ENCODE measurements around the gene FOXL2NB.

Gene FOXL2NB

GRCh38 chr3:138933068-138933668 lies 13.8 kb upstream of the FOXL2NB start:
- no peak for DNase-seq

DNA sequence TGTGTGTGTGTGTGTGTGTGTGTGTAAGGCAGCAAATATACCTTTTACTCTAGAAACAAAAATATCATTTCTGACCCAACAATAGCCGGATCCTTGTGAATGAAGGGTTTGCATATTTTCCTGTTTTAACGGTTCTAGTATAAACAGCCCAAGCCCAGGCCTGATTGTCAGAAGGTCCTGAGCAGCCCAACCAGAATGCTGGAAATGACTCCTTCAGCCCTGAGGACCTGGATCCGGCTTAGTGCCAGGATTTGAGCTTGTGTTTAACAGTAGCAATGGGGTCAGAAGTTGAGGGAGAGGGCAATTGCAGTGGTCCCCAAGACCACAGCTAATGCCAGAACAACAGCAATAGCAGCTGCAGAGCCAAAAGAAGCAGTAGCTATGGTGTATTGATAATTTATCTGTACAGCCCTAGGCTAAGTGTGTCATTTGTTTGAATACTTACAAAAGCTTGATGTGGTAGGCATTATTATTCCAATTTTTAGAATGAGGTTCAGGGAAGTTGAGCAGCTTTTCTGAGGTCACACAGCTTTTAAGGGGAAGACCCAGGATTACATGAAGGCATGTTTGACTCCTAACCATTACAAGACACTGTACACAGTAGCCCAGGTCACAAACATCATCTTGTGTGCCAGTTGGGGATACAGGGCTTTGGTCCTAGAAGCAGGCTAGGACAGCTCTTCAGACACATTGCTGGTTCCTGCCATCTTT lies 12.9 kb upstream of the FOXL2NB start:
- DNase-seq, result no peak

- DNase-seq, result no peak
Measured at GRCh38 chr3:138935505-138935862, 11.5 kb upstream of the FOXL2NB start.

GRCh38 chr3:138935863-138936740 lies 10.9 kb upstream of the FOXL2NB start:
- DNase-seq, result peak; percentile 81

GRCh38 chr3:138936741-138937689 lies 10.0 kb upstream of the FOXL2NB start:
- DNase-seq, result no peak

DNA sequence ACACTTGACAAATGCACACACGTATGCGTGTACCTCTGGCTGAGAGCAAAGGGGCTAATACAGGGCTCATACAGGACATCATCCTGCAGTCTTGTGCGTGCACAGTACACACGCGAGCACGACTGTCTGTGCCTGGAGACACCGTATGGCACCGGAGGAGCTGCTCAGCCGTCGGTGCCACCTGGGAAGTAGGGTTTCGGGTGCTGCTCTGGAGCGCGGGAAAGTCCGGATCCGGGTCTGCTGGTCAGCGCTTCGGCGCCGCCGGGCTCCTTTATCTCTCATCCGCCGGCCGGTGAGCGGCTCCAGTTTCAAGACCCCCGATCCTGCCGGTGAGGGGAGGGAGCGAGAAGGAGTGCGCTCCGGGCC lies 9.3 kb upstream of the FOXL2NB start:
- no peak for DNase-seq

GRCh38 chr3:138938056-138938876 lies 8.8 kb upstream of the FOXL2NB start:
- no peak for DNase-seq

GRCh38 chr3:138938877-138939560 lies 8.0 kb upstream of the FOXL2NB start:
- no peak for DNase-seq

DNA sequence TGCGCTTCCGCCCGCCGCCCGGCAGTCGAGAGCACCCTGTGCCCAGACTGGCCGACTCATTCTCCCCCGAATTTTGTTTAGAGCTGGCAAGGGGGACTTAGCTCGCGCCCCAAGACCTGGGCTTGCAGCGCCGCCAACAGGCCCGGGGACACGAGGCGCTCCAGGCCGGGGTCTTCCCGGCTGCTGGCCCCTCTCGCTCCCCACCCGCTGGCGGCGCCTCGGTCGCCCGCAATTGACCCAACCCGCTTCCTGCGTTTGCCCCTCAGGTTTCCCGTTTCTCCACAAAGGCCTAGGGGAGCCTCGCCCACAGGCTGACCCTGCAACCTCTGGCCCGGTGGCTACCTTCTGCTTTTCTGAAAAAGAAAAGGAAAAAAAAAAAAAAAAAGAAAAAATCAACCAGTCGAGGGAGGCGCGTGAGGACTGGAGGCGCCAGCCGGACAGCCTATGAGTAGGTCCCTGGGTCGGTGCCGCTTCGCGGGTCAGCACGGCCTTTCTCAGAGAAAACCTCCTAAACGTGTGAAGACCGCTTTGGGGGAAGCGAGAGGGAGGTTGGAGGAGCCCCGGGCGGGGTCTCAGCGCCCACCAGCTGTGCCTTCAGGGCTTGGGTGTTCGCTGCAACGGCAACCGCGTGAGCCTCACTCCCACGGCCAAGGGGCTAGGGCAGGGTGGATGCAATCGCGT lies 7.3 kb upstream of the FOXL2NB start:
- DNase-seq, result no peak

DNA sequence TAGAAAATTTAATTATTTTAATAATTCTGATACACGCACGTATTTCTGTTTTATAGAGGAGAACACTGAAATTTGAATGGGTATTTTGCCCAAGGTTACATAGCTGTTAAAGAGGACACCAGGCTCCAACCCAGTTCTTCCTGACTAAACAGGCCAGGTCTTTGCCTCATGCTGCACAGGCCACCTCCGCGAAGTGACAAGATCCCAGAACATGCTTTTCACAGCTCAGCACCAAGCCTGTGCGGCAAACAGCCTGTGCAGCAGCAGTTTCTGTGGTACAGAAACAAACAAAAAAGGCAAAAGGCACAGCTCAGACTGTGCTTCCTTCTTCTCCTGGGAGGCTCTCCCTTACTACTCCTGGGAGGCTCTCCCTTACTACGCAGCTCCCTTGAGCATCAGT lies 6.6 kb upstream of the FOXL2NB start:
- DNase-seq, result no peak

DNA sequence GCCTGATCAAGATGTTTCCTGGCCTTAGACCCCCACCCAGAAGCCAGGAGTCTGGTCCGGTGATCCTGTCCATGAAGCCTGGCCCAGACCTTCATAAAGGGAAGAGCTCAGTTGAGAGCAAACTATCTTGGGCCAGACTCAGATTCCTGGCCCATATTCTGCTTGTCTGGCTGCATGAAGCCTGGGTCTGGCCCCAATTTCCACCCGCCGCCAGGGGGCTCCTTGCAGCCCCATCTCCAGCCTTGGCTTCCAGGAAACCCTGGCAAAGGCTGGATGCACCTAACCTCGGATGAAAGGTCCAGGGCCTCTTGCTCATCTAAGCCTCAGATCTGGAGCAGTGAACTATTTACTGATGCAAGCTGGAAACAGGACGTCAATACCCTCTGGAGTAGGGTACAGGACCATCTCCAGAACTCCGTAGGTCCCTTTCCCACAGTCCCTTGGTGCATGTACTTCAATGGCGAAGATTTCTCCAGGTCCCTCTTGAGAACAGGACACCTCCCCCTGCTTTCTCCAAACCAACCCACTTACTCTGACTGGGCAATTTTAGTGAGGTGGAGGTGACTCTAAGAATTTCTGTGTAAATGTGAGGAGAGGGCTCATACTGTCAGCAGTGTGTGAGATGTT lies 5.6 kb upstream of the FOXL2NB start:
- no peak for DNase-seq

DNA sequence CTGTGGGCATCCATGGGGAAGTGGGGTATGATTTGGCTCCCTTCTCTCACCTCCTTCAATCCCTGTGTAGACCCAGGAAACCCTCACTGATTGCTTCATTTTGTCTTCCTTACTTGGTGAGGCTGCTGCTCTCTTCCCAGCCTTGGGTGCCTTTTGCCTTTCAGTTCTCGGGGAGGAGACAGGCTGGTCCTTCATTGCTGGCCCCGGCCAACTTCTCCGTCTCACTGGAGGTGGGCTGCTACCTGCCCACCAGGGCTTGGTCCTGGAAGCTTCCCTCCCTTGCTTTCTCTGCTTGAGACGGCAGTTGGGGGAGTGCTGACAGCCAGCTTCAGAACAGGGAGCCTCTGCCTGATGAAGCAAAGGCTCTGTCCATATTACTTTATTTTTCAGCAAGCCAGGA lies 4.7 kb upstream of the FOXL2NB start:
- DNase-seq, result no peak

DNA sequence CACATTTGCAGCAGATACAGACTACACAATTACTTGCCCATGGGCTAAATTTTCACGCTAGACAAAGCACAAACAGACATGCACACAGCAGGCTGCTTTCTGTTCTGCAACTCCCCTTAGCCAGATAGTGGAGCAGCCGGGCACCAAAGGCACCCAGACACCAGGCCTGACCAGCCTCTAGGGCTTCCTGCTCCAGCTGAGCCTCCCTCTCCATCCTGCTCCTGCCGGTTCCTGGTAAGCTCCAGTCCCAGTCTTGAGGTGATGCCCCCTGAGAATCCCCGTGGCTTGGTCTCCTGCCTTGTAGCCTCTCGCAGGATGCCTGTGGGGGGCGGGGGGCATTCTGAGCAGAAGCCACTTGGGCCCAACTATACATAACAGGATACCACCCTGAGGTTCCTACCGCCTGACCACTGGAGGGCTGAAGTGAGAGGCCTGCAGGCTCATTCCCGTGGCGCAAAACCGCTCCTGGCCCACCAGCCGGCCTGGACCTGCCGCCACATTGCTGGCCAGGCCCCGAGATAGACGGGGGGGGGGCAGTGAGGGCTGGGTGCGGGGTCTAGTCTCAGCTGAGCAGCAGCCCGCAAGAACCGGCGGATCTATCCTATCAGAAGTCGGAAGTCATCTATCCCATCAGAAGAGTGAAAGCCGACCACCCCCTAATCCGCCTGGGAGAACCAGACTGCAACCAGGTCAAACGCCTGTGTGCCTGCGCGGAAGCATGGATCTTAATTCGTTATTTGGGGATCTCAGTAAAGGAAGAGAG lies 4.0 kb upstream of the FOXL2NB start:
- no peak for DNase-seq

DNA sequence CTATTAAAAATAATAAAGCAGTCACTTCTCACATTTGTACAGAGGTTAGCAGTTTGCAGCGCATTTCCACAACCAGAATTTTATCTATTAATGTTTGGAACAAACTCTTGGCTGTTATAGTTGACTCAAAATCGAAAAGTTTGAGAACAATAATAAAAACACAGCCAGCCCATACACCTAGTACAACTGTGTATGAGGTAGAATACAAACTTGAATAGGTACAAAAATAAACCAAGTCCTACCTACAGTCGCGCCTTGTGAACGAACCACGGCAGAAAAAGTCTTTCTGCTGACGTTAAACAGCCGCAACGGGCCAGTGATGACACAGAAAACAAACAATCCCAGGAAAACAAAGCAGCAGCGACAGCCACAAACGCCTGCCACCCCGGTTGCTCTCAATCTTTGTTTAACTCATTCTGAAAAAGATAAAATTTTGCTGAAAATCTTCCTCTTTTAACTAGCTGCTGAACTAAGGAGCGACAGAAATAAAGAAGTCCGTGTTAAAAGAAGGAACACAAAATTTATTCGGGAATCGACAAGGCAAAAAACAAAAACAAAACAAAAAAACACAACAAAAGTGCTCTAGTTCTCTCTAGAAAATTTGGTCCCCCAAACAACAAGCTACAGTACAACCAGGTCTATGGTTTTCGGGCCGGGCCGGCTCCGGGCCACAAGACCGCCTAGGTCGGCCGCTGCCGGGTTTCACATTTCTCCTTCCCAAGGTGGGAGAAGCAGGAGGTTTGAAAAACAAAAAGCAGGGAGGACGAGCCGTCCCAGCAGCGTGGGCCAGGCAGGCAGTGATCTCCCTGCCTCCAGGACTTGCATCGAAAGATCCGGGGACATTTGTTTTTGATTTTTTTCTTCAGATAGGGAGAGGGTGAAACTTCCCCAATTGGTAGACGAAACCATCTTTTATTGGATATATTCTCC lies 3.0 kb upstream of the FOXL2NB start:
- DNase-seq, result no peak

GRCh38 chr3:138944654-138944928 lies 2.4 kb upstream of the FOXL2NB start:
- no peak for DNase-seq

DNA sequence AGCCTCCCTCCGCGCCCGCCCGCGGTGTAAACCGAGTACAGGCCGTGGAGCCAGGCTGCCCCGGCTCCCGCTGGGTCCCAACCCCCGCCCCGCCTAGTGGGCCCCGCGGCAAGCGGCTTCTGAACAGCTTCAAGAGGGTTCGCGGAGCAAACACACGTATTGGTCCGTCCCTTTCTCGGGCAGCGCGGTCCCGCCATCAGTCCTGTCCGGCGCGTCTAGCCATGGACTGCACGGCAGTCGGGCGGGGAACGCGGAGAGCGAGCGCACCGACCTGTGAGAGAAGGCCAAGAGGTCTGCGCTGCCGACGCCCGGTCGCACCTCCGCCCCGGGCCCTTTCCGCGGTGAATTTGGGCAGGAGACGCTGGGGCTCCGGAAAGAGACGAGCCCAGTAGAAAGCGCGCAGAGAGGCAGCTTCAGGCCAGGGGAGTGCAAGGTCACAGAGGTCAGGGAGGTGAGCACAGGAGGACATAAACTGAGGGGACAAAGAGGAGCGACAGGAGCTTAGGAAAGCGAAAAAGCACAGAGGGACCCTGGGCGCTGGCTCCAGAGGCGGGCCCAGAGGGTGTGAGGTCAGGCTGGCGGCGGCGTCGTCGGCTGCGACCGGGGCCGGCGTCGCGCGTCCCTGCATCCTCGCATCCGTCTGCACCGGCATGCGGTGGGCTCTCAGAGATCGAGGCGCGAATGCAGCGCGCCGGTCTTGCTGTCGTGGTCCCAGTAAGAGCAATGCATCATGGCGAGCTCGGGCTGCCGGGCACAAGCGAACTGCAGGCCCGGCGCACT lies 1.9 kb upstream of the FOXL2NB start:
- no peak for DNase-seq
